Suppressor macrophage (primary cell): ENCODE results near the gene ELMO1.

Source experiments
- DNase-seq, 4 experiments: peaks; one replicate each; pipeline ENCODE4 v3.0.0-alpha.2; 2020 to 2022

ELMO1 gene

GRCh38 chr7:36810489-36810888 is 638.2 kb downstream of the ELMO1 start:
- no peak for DNase-seq

DNA sequence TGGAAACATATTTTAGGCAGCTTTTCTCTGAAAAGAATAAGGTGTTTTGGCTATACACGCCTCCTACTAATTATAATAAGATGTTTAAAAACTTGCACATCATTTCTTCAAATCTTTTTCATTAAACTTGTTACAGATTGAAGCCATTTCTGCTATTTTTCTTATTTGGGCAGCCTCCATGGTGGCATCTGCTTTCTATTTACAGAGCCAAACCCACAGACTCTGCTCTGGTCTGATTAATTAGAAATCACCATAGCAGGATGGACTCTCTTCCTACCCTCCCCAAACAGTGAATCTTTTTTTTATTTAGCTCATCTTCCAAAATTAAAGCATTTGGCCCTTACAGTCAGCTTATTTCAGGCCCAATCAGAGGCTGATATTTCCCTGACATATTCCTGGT is 638.6 kb downstream of the ELMO1 start:
- no peak for DNase-seq

GRCh38 chr7:36809510-36809909 is 639.2 kb downstream of the ELMO1 start:
- no peak for DNase-seq

DNA sequence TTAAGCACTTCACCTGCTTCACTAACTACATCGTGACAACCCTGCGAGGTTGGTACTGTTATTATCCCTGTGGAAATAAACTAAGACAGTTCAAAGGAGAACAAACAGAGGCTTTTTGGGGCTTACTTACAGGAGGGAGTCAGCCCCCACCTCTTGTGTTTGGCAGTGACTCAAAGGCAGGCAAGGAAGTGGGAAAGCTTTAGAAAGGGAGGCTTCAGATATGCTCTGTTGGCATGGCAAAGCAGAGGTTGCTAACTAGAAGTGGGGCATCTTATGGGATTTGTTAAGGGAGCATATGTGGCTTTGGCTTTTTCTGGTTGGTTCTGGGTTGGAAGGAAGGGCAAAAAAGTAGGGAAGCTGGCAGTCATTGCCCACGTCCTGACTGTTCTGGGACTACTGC is 639.6 kb downstream of the ELMO1 start:
- no peak for DNase-seq

GRCh38 chr7:36806891-36807290 is 641.8 kb downstream of the ELMO1 start:
- peak in 3 of 4 experiments; percentile 26 to 48 (median 36) for DNase-seq
